Fibroblast of the conjunctiva (primary cell): ENCODE results near the gene PDE4D.
"Not testable (repeated sequence)": the region's sequence is repeated elsewhere in the genome, so short reads cannot be mapped to it uniquely, and the experiment has no call there.

Experiments used
- DNase-seq: peaks from one replicate; pipeline ENCODE4 v3.0.0-alpha.2; 2010; ENCODE audit warnings: low read depth

Gene PDE4D

DNA sequence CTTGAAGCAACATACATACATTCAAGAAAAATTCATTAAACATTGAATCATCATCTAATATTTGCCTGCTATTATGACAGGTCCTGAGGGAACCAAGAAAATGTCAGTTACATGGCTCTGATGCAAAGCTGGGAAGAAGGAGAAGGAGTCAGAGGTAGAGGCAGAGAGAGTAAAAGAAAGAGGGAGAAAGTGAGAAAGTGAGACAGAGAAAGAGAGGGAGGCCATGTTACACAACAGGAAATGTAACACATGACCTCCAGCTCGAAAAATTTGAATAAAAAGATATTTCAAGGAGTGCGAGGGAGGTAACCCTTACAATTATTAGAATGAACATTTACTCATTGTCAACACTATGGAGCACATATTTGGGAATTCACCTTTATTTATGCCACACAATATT lies 189.7 kb downstream of the PDE4D start:
- DNase-seq = no peak

DNA sequence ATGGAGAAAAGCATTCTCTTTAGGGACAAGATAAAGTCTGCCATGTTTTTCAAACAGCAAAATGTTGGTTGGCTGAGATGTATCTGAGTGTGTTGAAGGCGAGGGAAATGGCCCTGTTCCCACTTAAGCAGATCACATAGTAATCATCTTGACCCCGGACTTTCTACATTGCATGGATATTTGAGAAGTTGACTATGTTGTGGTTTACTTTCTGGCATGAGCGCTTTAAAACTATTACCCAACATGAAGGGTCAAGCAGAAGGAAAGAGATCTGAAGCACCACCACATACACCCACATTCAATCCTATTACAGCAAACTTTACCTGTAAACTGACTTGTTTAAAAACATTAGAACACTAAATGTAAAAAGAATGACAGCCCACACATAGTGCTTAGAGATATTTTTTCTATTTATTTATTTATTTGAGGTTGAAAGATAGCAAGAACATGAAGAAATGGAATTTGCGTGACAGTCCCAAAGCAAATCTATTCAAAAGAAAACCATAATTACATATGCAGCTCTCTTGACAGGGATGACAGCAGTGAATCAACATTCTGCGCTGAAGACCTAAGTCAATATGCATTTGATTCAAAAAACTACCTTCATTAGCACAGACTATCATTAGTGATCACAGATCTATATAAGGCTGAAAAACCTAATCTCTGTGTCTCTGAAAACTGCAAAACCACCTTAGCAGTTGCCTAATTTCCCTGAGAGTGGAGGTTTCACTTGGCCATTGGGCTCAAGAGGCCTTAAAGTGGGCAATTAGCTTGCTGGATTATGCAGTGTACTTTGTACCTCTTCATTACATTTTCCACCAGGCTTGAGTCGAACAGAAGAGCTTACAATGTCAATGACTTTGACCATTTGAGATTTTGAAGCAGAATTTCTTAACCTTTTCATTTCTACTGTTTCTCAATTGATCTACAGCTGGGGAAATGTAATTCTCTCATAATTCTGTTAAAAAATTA lies 195.0 kb downstream of the PDE4D start:
- DNase-seq = no peak

DNA sequence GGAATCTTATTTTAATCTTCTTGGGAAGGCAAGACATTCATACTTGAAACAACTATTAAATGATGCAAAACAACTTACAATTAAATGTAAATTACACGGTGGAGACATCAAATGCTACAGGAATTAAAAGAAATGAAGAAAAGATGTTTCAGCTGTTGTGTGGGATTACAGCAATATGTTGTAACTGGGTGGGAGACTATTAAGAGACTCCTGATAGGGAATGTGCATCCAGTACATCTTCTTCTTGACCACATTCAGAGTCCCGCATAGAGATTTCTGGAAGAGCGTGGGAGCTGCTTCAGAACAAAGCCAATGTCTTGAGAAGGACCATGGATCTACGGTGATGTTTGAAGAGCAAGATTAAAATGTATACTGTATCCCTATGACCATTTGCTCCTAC lies 199.1 kb downstream of the PDE4D start:
- no peak for DNase-seq

DNA sequence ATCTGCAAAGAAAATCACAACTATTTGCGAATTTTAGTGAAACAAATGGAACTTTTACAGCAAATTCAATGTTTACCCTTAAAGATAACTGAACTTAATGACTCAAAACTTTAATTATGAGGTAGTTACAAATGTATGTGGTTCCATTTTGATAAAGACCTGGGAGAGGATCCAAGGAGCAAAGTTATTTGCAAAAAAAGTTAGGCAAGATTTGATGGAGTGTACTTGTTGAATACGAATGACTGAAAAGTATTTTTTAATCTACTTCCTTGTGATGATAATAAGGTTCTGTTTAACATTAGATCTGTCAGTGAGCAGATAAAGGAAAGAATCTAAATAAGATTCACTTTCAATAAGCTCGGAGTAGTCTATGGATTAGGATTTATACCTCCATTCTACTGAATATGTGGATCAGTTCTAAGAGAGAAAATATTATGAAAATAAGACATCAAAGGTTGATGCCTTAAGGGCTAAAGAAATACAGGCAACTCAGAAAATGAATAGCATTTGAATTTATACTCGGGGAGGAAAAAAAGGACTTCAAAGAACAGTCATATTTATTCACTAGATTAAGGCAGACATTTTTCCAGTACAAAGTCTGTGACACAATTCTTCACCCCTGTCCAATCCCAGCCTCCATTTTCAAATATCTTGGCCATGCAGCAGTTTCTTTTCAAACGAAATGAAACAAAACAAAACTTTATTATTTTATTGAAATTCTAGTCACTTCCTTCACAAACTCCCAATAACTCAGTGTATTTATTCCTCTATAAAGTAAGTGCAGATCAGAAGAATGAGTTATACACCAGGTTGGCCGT lies 199.8 kb downstream of the PDE4D start:
- no peak for DNase-seq

DNA sequence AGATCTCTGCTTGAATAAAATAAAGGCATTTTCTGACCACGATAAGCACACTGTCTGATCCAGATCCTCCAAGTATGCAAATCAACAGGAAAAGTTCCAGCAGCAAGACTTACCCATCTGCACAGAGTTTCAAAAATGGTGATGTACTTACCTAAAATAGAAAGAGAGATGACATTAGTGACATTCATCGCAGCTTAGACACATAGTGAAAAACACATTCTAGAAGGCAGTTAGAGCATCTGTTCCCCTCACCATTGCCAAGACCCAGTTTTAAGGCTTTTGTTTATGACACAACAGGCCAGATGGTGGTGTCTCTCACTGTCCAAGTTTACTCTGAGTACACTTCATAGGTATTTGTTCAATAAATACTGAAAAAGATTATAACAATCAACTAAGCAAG lies 207.7 kb downstream of the PDE4D start:
- peak; percentile 5 for DNase-seq

DNA sequence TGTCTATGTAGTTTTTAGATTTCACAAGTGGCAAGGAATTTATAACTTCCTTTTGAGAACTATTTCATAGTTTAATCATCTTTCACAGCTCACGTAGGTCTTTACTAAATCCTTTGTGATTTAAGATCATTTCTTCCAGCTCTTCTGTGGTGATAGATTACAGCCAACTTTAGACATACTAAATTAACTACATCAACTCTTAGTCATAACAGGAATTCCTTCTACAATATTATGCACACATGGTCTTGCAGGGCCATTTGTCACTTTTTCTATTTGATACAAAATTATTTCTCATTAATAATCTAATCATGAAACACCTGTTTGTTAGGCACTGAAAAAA lies 208.4 kb downstream of the PDE4D start:
- no peak for DNase-seq

DNA sequence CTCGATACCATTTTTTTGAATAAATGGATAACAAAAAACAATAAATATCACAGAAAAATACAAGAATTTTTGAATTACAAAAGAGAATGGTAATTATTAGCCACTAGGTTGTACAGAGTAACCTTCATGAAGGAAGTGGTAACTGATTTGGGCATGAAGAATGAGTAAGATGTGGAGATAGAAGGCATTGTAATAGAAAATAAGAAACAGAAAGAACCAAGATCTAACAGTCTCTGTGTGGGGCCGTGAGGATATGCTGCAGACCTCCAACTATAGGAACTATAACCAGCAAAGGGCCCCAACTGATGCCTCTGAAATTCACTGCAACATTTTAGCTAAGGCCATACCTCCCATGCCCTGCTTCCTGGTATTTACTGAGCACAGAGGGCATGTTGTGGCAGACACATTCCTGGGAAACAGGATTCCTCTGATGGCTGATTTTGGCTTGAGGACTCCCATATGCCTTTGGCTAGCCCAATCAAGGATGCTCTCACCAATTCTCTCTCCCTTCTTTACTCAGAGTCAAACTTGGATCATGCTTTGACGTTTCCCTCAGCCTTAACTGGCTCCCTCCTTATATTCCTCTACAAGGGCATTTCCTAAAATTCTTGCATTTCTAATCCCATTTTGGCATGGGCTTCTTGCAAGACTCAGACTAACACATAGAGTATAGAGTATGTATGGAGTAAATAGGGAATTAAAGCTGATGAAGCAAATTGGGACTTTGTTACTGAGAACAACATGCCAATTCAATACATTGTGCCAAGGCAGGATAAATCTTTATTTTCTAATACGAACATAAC lies 208.9 kb downstream of the PDE4D start:
- DNase-seq = no peak

DNA sequence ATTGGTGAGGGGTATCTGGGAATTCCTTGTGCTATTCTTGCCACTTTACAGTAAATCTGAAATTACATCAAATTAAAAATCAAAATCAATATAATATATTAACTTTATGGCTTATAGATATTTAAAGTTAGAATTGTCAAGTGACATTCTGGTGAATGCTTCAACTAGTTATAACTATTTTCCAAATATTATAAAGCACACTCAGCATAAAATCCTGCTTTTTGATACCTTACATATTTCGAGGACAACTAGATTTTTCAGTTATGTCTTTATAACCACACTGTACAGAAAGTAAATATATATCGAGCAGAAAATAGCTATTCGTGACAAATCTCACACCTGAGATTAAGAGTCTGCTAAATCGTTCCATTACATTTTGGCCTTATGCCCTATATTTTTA lies 210.2 kb downstream of the PDE4D start:
- no peak for DNase-seq

DNA sequence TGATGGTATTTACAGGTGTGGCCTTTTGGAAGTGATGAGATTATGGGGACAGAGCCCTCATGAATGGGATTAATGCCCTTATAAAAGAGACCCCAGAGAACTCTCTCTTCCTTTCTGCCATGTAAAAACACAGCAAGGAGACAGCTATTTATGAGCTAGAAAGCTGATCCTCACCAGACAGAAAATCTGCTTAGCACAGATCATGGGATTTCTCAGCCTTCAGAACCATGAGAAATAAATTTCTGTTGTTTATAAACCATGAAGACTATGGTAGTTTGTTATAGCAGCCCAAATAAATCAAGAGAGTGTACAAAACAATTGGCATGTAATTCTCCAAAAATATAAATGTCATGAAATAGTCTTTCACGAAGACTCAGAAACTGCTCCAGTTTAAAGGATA lies 211.0 kb downstream of the PDE4D start:
- no peak for DNase-seq

DNA sequence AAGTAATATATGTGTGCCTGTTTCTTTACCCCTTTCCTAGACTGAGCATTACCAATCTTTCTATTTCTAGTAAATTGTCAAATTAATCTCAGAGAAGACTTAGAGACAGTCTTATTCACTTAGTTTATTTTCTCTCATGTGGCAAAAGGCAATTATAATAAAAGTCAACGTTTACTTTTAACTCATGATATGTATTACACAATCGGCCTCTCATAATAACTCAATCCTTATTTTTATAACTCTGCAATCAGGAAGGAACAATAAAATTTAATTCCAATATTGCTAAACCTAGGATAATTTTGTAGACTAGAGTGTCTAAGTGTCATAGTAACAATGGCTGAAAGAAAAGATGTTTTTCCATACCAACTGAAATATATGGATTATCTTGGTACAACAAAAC lies 214.6 kb downstream of the PDE4D start:
- DNase-seq = no peak

DNA sequence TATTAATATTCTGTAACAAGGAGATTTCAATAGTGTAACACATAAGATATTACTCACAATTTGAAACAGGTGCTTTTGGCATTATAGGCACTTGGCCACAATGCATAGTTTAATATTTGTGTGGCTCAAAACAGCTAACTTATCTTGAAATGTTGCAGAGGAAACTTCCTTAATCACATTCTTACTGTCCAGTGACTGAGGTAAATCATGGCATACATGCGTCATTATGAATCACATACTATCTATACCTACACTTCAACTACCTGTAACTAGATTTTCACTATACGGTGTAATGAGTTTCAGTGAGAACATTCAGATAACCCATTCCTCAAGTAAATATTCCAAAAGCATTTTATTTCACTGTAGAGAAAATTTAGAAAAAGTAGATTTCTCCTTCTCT lies 218.8 kb downstream of the PDE4D start:
- no peak for DNase-seq

DNA sequence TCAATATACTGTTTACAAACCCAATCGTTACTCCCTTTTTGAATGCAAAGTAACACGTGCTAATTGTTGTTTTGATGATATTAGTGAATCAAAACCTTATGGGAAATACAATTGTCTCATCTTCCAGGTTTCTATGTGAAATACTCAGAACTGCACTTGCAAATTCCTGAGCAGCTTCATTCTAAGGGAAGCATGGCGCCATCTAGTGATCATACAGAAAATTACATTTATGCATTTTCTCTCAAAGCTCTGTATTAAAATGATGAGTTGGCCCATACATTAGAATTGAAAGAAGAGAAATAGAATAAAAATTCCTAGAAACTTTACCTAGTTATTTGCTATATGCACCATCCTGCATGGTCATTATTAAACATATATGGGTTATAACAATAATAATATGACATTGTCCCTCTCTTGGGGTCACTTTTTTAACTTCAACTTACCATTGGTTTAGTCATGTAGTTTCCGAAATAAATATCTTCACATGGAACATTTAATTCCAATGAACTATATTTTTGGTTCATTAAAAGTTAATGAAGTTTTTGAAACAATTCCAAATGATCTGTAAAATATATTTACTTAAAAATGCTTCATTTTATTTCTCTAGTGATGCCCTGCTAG lies 220.0 kb downstream of the PDE4D start:
- peak; percentile 36 for DNase-seq

DNA sequence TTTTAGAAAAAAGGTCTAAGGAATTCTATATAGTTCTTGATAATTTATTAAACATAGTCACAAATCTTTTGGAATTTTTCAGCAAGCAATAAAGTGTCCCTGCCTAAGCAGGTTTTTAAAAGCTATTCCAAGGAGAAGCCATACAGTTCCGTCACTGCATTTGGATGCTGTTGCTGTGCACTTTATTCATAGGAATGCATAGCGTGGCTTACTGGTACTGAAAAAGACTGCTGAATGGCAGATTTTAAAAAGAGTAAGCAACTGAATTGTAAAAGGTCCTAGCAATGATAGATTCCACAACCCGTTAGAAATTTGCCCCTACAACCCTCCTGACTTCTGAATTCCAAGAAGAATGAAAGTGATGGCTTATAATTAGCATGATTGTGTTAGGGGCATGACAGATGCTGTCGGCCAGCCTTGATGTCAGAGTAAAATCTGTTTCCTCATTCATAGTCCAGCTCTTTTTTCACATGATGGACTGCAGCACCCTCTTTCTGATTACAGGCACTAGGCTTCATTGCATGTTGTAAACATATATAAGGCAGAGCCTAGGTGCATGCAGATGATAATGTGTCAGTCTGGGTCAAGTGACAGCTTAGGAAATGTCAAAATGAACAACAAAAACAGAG lies 227.0 kb downstream of the PDE4D start:
- no peak for DNase-seq

DNA sequence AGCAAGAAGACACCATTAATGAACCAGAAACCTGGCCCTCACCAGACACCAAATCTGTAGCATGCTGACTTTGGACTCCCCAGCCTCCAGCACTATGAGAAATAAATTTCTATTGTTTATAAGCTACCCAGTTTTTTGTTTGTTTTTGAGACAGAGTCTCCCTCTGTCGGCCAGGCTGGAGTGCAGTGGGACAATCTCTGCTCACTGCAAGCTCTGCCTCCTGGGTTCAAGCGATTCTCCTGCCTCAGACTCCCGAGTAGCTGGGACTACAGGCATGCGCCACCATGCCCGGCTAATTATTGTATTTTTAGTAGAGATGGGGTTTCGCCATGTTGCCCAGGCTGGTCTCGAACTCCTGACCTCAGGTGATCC lies 227.7 kb downstream of the PDE4D start:
- DNase-seq = not testable (repeated sequence)

DNA sequence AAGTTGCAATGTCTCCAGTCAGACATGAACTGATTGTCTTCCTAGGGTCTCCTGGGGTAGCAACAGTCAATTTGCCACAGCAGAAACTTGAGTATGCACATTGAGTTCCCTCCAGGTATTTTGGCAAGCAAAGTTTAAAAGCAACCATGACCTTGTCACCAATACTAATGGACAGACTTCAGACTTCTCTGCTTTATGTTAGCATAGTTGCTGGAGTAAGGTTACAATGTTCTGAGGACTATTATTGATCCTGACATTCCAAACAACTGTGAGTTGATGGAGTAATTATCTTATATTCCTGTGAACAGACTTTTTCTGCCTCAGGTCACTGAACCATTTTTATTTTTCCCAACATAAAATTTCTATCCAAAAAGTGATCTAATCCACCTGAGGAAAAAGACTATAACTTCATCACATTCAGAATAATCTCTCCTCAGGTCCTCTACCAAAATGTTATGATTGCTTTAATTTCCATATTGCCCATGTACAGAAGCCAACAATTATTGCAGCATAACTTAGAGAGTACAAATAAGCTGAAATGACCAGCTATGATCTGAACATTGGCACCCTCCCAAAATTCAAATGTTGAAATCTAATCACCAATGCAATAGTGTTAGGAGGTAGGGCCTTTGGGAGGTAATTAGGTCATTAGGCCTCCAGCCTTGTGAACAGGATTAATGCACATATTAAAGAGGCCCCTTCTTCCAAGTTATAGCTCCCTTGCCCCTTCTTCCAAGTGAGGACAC lies 228.3 kb downstream of the PDE4D start:
- peak; percentile 4 for DNase-seq

DNA sequence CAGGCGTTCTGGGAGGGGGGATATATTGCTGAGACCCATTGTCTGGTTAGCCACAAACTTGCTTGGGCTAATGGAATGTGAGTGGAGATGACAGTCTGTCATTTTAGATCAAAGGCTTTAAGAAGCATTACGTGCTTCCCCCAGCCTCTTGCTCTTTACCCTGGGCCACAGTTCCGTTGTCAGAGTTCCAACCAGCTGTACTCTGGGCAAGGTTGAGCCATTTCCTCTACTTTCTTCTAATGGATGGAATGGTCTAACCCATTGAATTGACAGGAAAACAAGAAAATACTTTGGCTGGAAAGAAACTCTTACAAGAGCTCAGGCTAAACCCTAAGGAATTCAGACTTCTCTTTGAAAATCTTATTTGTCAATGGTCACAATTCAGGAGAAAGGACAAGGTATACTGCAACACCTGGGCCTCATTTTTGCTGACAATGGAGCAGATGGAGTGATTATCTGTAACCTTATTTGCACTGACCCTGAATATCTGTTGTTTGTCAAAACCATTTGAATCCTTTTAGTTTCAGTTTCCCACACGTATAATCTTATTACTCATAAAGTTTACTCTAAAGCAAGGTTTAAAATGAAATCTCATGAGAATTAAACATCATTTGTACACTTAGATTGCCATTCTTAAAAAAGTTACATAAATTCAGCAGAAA lies 231.4 kb downstream of the PDE4D start:
- DNase-seq = no peak

DNA sequence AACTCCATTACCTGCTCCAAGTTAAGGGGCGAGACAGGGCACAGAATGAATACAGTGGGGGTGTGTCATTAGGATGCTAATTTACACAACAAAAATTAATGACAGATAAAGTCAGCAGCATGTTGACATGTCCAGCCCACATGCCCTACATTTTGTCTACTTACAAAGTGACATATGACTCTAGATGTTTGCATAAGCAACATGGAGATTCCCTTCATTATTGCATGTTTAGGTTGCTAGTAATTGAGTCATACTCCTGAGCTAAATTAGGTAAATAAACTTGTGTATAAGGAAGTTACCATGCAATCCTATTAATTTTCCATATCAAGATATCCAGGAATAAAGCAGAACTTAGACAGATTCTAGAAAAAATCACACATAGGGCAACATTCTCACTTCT lies 232.2 kb downstream of the PDE4D start:
- DNase-seq = no peak

DNA sequence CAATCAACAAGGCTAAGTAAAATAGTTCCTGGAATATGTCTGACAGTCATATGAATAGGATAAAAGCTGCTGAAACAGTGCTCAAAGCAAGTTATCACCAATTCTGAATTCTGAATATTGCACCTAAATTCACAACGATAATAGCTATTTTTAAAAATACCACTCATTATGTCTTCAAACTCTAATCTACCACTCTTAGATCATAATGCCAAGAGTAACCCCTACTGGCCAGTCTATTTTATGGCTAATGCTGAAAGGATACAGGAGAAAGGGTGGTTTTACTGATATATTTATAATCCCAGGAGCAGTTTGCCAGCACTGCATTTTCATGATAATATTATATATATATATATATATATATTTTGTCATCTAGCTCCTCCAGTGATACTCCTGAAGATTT lies 232.8 kb downstream of the PDE4D start:
- DNase-seq = peak; percentile 20

DNA sequence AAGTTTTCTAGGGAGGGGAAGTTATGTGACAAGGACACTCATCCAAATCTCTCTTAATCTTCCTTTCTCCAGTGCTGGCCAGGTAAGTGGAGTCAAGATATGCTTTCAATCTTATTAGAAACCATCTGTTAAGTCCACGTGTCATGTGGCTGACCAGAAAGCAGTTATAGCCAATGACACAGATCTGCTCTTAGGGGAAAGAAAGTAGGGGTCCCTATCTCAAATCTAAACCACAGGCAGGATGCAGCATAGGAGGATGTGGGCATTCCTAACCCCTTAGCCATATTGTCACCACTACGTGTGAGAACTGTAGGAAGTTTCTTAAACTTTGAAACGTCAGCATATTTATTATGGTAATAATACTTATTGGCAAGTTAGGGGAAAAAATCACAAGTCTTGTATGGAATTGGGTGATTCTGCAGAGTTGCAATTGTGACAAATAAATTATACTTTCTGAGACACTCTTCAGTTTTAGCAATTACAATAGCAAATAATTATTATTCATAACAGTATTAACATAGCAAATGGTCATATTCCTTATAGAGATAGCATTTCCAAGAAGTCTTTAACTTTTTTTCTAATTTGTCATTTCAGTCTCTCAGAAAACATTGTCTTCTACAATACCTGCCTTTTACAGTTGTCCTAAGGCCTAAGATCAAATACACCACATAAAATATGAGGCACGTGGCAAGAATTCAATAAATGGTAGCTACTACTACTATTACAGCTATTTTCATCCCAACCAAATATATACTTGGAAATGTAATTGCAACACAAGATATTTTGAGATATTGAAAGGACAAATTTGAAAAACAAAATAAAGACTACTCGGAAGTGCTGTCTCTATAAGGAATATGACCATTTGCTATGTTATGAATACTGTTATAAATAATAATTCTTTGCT lies 236.9 kb downstream of the PDE4D start:
- DNase-seq = no peak
